HG03103 (cell line): ENCODE measurements around the gene FOXO6.
"Not testable (repeated sequence)": the region's sequence is repeated elsewhere in the genome, so short reads cannot be mapped to it uniquely, and the experiment has no call there.

ENCODE experiments used
- ATAC-seq: cut with Tn5 transposase; IDR thresholded peaks from one replicate; pipeline ENCODE4 v1.9.1; 2021; ENCODE audit warnings: low read depth; ENCODE audit not compliant: unreplicated experiment

Gene FOXO6

DNA sequence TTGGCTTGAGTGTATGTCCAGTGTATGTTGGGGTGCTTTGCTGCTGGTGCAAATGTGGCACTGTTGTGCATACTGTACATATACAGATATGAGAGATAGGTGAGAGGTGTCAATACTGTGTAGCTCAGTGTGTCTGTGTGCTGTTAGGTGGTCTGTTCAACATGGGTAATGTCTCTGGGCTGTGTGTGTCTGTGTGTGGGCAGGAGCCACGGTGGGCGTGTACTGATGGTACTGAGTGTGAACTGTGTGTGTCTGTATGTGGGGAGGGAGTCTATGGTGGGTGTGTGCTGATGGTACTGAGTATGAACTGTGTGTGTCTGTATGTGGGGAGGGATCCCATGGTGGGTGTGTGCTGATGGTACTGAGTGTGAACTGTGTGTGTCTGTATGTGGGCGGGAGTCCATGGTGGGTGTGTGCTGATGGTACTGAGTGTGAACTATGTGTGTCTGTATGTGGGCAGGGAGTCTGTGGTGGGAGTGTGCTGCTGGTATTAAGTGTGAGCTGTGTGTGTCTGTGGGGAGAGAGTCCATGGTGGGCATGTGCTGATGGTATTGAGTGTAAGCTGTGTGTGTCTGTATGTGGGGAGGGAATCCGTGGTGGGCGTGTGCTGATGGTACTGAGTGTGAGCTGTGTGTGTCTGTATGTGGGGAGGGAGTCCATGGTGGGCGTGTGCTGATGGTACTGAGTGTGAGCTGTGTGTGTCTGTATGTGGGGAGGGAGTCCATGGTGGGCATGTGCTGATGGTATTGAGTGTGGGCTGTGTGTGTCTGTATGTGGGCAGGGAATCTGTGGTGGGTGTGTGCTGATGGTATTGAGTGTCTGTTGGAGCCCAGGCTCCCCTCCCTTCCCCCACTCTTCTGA, 32.2 kb upstream of the FOXO6 start:
- no peak for ATAC-seq

DNA sequence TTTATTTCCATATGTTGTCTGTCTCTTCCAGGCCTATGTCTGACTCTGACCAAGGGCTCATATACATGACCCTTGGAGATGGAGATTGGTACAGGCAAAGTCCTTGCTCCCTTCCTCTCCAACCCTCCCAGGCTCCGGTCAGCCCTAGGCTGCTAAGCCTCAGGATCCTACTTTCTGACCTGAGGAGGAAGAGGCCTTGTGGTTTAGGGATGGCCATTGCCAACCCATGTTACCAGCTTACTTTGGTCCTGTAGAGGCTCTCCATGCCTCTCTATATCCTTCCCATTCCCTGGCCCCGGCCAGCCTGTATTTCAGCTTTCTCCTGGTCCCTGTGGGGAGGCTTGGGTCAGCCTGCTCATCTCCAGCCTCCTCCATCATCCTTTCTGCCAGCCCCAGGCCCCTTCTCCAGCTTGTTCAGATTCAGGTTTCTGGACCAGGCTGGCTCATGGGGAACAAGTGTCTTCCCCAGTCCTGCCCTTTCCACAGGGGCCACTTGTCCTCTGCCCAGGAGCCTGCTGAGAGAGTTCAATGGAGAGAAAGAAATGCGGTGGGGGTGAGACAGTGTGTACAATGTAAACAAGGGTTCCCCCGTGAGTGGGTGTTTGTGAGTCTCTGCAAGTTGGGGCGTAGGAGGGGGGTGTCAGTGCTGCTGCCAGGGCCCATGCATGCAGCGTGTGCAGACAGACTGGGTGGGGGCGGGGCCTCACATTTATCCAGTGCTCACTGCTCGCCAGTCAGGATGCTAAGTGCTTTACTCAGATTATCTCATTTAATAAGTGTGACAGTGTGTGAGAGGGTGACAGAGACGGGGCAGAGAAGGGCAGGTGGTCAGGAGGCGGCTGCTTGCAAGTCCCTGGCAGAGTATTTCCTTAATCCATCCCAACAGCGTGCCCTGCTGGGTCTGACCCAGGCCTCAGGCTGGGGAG, 31.3 kb upstream of the FOXO6 start:
- no peak for ATAC-seq

GRCh38 chr1:41330588-41331545, 30.4 kb upstream of the FOXO6 start:
- no peak for ATAC-seq

DNA sequence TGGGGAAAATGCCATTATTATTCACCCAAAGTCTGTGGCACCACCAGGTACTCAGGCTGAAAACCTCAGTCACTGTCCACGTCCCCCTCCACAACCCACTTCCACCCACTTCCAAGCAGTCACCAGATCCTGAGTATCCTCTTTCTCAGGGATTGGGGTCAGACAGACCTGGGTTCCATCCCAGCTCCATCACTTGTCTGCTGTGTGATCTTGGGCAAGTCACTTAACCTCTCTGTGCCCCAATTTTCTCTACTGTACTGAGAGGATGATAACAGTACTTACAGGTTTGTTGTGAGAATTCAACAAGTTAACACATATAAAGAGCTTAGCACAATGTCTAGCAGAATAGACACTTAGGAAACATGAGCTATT, 29.7 kb upstream of the FOXO6 start:
- no peak for ATAC-seq

- ATAC-seq: not testable (repeated sequence)
Measured at GRCh38 chr1:41332161-41332560, 29.1 kb upstream of the FOXO6 start.

DNA sequence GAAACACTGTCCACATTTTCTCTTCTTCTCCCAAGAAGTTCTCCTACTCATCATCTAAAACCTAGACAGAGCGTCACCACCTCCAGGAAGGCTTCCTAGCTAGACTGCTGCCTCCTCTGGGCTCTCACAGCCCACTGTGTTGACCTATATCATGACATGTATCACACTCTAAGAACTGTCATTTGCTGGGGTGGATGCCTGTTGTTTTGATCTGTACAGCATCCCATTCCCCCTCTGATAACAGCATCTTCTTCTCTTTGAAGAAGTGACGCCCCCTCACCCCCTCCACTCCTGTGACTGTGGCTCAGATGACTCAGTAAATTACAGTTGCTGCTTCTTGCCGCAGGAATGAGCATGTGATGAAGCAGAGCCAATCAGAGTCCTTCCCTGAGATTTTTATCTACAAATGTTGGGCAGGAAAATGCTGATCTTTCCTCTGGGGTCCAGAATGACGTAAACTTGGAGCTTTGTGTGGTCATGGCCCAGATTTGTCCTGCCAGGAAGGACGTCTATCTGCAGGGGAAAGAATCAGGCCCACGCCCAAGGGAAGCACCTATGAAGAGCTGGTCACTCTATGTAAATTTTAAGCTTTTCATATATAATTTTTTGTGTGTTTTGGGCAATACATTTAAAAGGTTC, 28.0 kb upstream of the FOXO6 start:
- ATAC-seq: no peak

- ATAC-seq: no peak
Measured at GRCh38 chr1:41338820-41339219, 22.4 kb upstream of the FOXO6 start.

DNA sequence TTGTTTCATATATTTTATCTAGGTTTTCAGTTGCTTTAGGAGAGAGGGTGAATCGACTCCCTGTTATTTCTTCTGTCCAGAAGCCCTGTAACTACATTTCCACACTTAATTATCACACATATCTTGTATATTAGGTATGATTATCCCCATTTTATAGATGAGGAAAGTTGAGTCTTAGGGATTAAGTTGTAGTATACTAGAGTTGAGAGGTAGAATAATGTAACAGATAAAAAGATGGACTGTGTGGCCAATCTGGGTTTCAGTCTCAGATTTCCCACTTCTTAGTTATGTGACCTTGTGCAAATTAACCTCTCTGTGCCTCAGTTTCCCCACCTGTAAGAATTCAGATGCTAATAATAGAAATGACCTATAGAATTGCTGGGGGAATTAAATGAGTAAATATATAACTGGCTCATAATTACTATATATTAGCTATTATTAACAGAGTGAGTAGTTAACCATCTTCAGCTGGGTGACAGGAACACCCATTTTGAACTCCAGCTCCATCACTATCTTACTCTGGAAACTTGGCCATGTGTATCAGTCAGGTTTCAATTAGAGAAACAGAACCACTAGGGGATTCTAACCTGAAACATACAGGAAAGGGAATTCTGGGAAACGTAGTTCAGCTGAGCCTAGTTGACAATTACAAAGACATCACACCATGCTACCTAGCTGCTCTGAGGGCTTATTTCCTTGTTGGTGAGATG, 20.4 kb upstream of the FOXO6 start:
- ATAC-seq: no peak

GRCh38 chr1:41341365-41341683, 19.9 kb upstream of the FOXO6 start:
- ATAC-seq: no peak

DNA sequence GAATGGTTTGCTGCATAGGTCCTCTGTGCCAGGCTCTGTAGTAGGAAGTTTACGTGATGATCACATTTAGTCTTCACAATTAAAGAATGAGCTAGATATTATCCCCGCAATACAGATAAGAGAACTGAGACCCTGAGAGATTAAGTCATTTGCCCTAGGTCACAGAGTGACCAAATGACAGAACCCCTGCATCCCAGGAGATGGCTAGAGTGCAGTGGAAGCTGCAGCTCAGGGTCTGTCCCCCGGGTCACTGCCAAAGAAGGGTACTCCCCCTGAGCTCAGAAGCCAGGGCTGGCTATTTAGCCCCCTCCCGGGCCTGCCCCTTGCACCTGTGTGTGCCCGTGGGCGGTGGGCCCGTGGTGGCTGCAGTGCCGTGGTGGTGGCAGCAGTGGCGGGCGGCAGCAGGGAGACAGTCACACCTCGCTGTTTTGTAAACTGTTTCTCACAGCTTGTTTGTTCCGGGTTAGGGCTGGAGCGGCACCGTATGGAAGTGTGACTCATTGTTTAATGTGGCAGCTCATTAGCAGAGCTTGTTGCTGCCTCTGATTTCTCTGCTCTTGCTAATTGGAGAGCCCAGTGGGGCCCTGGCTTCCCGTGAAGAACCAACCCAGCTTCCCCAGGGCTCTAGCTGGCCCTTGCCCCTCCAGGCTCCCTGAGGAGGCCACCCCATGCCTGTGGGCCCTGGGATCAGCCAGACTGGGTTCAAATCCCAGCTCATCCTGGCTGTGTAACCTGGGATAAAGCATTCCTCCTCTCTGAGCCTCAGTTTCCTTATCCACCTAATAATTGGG, 19.3 kb upstream of the FOXO6 start:
- ATAC-seq: no peak

GRCh38 chr1:41342774-41343355, 18.4 kb upstream of the FOXO6 start:
- ATAC-seq: no peak

DNA sequence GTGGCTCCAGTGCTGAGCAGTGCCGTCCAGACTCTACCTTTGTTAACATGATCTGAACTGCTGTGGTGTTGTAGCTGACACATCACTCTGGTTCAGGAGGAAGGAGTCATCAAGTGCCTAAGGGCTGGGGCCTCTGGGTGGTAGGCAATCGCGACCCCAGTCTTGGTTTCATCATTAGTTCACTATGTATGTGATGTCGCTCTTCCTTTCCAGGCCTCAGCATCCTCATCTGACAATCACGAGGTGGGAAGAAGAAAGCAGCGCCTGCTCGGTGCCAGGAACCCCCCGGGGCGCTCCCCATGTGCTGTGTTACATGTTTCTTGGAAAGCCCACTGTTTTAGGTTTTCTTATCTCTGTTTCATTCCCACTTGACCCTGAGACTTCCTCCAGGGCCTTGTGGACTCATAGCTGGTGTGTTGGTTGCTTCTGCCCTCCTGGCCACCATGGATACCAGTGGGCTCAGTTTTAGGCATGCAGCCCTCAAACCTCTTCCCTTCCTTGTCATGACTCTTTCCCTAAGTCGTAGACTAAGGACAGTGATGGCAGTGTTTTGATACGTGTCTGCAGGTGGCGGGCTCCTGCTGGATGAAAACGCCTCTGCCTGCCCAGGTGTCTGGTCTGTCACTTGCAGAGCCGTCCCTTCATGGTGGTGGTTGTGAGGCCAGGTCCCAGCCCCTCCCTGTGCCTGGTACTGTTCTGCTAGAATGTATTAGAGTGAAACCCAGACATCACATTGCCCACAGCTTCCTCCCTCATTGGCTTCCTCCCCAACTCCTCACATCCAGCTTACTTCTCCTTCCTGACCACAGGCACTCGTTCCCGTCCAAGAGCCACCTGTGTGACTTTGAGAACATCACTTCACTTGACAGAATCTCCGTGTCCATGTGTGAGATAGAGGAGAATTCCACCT, 17.2 kb upstream of the FOXO6 start:
- ATAC-seq: no peak

DNA sequence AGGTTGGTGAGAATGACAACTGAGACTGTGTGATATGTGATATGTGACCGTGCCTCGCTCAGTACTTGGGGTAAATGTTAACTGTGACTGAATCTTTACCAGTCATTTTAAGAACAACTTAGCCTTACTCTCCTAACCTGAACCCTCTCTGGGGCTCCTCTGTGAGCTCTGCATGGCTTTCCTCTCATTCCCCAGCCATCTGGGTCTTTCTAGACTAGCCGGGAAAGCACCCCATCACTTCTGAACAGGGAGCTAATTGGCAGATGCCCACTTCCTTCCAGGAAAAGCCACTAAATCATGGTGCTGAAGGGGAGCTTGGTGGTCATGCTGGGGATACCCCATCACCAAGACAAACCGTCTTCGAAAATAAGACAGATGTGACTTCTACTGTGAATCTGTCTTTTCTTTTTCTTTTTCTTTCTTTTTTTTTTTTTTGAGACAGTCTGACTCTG, 16.5 kb upstream of the FOXO6 start:
- no peak for ATAC-seq

DNA sequence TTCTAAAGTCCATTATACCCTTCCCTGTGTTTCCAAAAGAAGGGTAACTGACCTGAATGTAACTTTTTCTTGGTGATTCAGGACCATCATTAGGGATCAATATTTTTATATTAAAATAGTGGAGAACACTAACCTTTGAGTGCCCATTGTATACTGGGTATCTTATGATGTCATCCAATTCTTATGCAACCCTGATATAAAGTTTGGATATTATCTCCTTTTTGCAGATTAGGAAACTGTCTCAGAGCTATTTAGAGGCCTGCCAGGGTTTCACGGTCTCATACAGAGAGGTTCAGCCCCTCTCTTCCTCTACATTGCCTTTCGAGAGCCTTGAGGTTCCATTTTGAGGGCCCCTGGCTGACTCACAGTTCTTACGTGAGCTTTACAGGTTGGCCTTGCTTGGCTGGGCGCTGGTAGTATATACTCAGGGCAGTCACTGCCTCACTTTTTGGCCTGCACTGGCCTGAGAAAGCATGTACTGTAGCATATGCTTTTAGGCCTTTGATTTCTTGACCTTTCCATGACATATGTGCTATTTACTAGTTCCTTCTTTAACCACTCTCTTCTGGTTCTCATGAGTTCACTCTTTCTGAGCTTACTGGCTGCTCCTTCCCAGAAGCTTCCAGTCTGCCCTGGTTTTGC, 15.7 kb upstream of the FOXO6 start:
- ATAC-seq: no peak

DNA sequence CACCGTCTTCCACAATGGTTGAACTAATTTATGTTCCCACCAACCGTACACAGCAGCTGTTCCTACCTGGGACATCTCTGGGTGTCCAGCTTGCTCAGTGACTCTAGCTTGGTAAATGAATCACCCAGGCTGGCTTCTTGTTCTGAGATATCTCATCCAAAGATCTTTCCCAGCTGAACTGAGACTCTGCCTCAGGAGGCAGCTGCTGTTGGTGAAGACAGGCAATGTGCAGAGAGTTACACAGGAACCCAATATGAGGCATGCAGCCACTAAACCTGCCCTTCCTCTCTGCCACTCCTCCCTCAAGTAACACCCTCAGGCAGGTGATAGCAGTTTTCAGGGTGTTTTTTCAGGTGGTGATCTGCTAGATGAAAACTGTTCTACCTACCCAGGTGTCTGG, 14.0 kb upstream of the FOXO6 start:
- ATAC-seq: no peak

DNA sequence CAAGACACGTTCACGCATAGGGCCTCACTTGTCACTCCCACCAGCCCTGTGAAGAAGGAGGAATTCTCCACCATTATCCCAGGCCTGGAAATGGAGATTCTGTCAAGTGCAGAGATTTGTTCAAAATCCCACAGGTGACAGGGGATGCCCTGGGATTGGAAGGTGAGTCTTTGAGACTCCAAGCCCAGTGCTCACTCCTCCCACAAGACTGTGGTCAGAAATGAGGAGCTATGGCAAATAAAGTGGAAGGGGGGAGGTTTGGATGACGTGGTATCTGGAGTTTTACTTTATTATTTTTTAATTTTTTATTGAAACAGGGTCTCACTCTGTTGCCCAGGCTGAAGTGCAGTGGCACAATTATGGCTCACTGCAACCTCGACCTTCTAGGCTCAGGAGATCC, 12.8 kb upstream of the FOXO6 start:
- ATAC-seq: no peak
